Lung (tissue), 12 donors: ENCODE data around the gene TTC7B. TPM values are rescaled to one million over a fixed set of nuclear protein-coding genes. Genes with fewer than 3 reads are reported as not detected.

Experiments
- ATAC-seq: fragments of 200-7000 bp; cut with Tn5 transposase; one replicate; pipeline ENCODE4 v1.9.1; 2020; ENCODE audit warnings: moderate number of reproducible peaks; ENCODE audit not compliant: insufficient read depth, low FRiP score
- DNase-seq, 3 donors: peaks; one replicate each; pipeline ENCODE4 v3.0.0-alpha.2; 2013 to 2017
- H3K27ac ChIP-seq, 2 donors: one replicate each; pipeline ENCODE4 v1.5.1; 2013; ENCODE audit warnings: mild to moderate bottlenecking in 2 of 2, moderate library complexity in 2 of 2, control low read depth in 1 of 2, inconsistent platforms in 1 of 2, low read depth in 1 of 2, low read length in 1 of 2
- H3K27me3 ChIP-seq, 3 donors: one replicate each; pipeline ENCODE4 v1.5.1; 2013; ENCODE audit warnings: low read length in 2 of 3; ENCODE audit not compliant: control insufficient read depth in 3 of 3, insufficient read depth in 3 of 3
- H3K36me3 ChIP-seq, 4 donors: one replicate each; pipeline ENCODE4 v1.5.1; 2013; ENCODE audit warnings: low read length in 4 of 4, mild to moderate bottlenecking in 1 of 4, moderate library complexity in 1 of 4; ENCODE audit not compliant: control insufficient read depth in 4 of 4, insufficient read depth in 4 of 4
- H3K4me1 ChIP-seq, 5 donors: one replicate each; pipeline ENCODE4 v1.5.1; 2013; ENCODE audit warnings: low read length in 5 of 5, mild to moderate bottlenecking in 2 of 5, moderate library complexity in 1 of 5; ENCODE audit not compliant: control insufficient read depth in 5 of 5, insufficient read depth in 5 of 5
- H3K4me3 ChIP-seq: one replicate; pipeline ENCODE4 v1.5.1; 2013; ENCODE audit warnings: mild to moderate bottlenecking, control low read depth, moderate library complexity
- H3K9ac ChIP-seq, 2 donors: one replicate each; pipeline ENCODE4 v1.5.1; 2013; ENCODE audit warnings: low read length in 2 of 2, control low read depth in 1 of 2; ENCODE audit not compliant: insufficient read depth in 1 of 2
- H3K9me3 ChIP-seq, 4 donors: one replicate each; pipeline ENCODE4 v1.5.1; 2013; ENCODE audit warnings: low read length in 3 of 4, mild to moderate bottlenecking in 1 of 4, moderate library complexity in 1 of 4; ENCODE audit not compliant: control insufficient read depth in 4 of 4, insufficient read depth in 3 of 4
- CTCF ChIP-seq: IDR thresholded peaks from 2 replicates; pipeline ENCODE4 v1.5.1; 2012; ENCODE audit warnings: mild to moderate bottlenecking; ENCODE audit errors: control extremely low read depth, extremely low read depth
- WGBS, 2 donors: extraction: QIAGEN DNeasy Blood & Tissue Kit; methylation state at CpG; one replicate each; pipeline ENCODE4 v1.1.7; 2013; 5-methylcytosine and 5-hydroxymethylcytosine counted together
- polyA plus RNA-seq, 2 donors: library from polyadenylated mRNA; stranded (reverse); fragments of 200-250 nt; gene quantifications; one replicate each; pipeline ENCODE4 v1.2.1, GENCODE V29; 2013
- total RNA-seq, 2 donors: library from RNA; depleted of rRNA in 1 of 2; stranded (reverse); fragments of >200 nt in 1 of 2; gene quantifications; one replicate each; pipeline ENCODE4 v1.2.1, GENCODE V29; 2014 to 2021
- donor health status: control.
- donor health status: control.
- donor health status: Bipolar disorder and iron deficiency.
- donor health status: healthy.
- donor health status: DM: yes; HTN: yes; CAD: no.

Gene TTC7B
- total and polyA plus RNA-seq, 4 donors, result 11.0 to 39.6 (median 23.0) TPM

GRCh38 chr14:90627478-90627877, 188.8 kb downstream of the TTC7B start:
- H3K9me3 ChIP-seq, result no peaks in the 10 kb centered on the region
- DNase-seq, result no peak
- no peak overlapping the region for H3K4me3 ChIP-seq
- H3K36me3 ChIP-seq, result peaks cover 0 to 2% (median 0%) of the 10 kb centered on the region in 4 donors
- no peak for TF ChIP-seq CTCF
- H3K27ac ChIP-seq, result no peak overlapping the region
- 74 to 84% methylated on average over 9 of the region's 9 CpGs for WGBS, 2 donors
- no peak for ATAC-seq
- no peaks in the 10 kb centered on the region for H3K27me3 ChIP-seq
- no peak overlapping the region for H3K9ac ChIP-seq
- peaks cover 16 to 34% (median 21%) of the 10 kb centered on the region in 5 donors for H3K4me1 ChIP-seq

DNA sequence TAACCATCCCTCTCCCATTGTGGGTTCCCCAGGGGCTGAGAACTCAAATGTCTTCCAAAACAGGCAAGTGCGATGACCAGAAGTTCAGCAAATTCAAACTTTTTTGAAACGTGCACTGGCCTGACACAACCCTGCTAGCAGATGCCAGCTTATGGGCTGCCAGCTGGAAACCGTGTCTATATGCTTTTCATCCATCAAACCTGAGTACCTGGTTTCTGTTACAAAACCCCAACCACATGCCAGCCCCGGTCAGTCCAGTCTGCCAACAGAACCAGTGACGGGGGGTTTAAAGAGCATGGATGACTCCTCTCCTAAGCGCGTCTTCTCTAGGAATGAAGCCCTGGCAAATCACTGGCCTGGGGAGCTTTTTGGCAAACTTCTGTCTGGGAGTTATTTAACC, 189.7 kb downstream of the TTC7B start:
- WGBS, 2 donors, result 77 to 92% methylated on average over 7 of the region's 7 CpGs

DNA sequence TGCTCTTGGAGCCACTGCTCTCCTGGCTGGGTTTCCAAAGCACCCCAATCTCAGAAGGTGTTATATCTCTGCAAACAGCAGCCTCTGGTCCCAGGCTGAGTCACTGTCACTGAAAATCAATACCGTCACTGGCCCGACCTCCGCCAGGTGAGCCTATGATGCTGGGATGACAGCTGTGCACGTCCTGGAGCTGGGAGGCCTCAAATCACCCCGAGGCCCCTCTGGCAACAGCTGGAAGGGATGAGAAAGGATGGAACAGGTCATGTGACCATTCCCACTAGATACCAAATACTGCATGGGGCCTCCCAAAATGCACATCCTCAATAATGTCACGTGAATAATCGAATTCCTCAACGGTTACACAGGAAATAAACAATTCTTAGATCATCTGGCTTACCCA, 190.8 kb downstream of the TTC7B start:
- peaks cover 12 to 32% (median 18%) of the 10 kb centered on the region in 5 donors for H3K4me1 ChIP-seq
- no peak overlapping the region for H3K9ac ChIP-seq

More for the DNA sequence above, 189.7 kb downstream of the TTC7B start:
- peaks cover 0 to 2% (median 0%) of the 10 kb centered on the region in 4 donors for H3K36me3 ChIP-seq
- no peak overlapping the region for H3K27ac ChIP-seq
- no peak for ATAC-seq
- no peaks in the 10 kb centered on the region for H3K9me3 ChIP-seq
- DNase-seq, result no peak
- TF ChIP-seq CTCF, result no peak
- no peaks in the 10 kb centered on the region for H3K27me3 ChIP-seq
- no peak overlapping the region for H3K4me3 ChIP-seq
- H3K9ac ChIP-seq, result no peak overlapping the region
- H3K4me1 ChIP-seq, result peaks cover 14 to 32% (median 18%) of the 10 kb centered on the region in 5 donors

More for the DNA sequence above, 190.8 kb downstream of the TTC7B start:
- Histone ChIP-seq H3K27me3 (no peaks in the 10 kb centered on the region), H3K4me3 (no peak overlapping the region), H3K27ac (no peak overlapping the region), H3K9me3 (no peaks in the 10 kb centered on the region), H3K36me3 (peaks cover 0 to 2% (median 0%) of the 10 kb centered on the region in 4 donors)
- TF ChIP-seq CTCF, result no peak
- whole genome bisulfite sequencing, 2 donors, result 80 to 85% methylated on average over 8 of the region's 8 CpGs
- ATAC-seq, result no peak
- DNase-seq, result no peak
